22Rv1 (cell line): ENCODE measurements around the gene IZUMO1.

ENCODE experiments used
- H3K27ac ChIP-seq: fragments of 450-650 bp; 2 replicates; pipeline ENCODE4 v1.5.1; 2017
- ZFX ChIP-seq: fragments of 450-650 bp; IDR thresholded peaks from 2 replicates; pipeline ENCODE4 v1.6.1; 2017; ENCODE audit warnings: antibody characterized with exemption, borderline replicate concordance
- TF ChIP-seq, protein P1 (sequence below): fragments of 450-650 bp; IDR thresholded peaks from 2 replicates; pipeline ENCODE4 v1.5.1; 2017; ENCODE audit warnings: mild to moderate bottlenecking

Gene IZUMO1

DNA sequence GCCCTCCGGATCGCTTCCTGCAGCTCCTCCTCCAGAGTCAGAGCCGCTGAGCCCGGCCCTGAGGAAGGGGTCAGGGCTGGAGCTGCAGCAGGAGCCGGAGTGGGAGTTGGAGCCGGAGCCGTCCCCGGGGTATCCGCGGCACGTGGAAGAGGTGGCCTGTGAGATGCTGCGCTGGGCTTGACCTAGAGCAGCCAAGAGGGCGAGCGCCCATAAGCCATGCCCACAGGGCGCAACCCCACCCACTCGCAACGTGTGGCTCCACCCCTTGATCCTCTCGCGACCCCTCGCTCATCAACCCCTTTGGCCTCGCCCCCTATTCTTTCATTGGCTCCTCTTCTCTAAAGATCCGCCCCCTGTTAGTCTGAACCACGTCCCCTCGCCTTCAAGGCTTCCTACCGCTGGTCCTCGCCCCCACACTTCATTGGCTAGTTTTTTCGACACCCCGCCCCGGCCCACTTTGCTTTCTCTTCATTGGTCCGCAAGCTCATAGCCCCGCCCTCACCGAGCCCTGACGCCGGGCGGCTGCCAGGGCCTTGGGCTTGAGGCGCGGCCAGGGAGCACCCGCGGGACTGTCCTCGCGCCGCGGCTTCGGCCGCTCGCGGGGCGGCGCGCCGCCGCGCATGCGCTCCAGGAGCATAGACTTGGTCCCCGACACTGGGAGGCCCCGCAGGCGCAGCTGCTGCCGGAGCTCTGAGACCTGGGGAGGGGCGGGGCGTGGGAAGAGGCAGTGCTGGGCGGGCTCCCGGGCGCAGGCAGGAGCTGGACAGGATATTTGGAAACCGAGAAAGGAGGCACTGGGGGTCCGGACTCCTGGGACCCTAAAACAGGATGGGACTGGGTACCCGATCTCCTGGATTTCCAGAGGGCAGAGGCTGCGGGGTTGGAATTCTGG is 32.6 kb downstream of the IZUMO1 start:
- no peak for TF ChIP-seq ZFX
- TF ChIP-seq, protein P1, sequence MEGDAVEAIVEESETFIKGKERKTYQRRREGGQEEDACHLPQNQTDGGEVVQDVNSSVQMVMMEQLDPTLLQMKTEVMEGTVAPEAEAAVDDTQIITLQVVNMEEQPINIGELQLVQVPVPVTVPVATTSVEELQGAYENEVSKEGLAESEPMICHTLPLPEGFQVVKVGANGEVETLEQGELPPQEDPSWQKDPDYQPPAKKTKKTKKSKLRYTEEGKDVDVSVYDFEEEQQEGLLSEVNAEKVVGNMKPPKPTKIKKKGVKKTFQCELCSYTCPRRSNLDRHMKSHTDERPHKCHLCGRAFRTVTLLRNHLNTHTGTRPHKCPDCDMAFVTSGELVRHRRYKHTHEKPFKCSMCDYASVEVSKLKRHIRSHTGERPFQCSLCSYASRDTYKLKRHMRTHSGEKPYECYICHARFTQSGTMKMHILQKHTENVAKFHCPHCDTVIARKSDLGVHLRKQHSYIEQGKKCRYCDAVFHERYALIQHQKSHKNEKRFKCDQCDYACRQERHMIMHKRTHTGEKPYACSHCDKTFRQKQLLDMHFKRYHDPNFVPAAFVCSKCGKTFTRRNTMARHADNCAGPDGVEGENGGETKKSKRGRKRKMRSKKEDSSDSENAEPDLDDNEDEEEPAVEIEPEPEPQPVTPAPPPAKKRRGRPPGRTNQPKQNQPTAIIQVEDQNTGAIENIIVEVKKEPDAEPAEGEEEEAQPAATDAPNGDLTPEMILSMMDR: 0 out of 2 replicates have a peak, but pooled peaks have one; percentile 15
- H3K27ac ChIP-seq: peak overlapping the region; percentile 82

DNA sequence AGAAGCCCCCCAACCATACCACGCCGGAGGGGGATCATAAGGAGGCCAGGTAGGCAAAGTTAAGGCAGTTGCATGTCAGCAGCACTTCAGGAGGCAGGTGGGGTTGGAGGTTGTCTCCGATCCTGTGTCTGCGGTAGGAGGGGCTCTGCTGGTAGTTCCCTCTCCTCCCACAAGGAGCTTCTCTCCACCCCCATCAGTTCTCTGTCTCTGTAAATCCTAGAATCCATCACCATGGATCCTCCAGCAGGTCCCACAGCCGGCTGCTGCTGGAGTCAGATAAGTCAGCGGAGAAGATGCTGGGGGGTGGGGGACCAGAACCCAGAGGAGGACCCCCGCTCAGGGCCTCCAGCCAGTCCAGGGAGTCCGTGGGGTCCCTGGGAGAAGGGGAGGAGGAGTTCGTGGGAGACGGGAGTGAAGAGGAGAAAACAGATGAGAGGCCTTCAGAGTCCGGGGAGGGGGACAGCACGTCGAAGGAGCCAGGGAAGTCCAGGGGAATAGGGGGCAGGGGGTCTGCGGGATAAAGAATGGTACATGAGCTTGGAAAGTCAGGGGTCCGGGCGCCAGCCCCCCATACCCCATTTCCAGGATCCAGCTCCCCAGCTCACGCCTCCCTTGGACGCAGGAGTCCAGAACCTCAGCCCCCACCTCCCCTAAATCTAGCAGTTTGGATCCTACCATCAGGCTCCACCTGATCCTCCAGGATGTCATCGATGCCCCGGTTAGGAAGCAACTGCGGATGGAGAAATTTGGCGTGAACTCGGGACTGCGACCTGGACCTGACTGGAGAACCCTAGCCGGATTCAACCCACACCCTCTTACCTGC is 33.5 kb downstream of the IZUMO1 start:
- H3K27ac ChIP-seq: peak overlapping the region; percentile 82
- TF ChIP-seq ZFX: no peak
- TF ChIP-seq, protein P1: no peak

DNA sequence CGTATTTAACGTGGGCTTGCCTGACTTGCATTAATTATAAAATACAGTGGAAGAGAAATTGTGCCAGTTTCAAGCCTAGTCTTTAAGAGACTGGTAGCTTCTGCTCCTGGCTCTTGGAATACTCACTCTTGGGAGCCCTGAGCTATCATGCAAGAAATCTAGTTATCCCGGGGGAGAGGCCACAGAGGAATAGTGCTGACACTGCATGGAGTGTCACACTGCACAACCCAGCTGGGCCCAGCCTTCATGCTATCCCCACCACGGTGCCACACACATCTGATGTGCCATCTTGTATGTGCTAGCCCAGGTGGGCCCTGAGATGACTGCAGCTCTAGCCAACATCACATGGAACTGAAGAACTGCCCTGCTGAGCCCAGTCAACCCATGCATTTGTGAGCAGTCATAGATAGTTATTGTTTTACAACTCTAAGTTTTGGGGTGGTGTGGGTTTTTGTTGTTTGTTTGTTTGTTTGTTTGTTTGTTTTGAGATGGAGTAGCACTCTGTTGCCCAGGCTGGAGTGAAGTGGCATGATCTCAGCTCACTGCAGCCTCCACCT is 35.5 kb downstream of the IZUMO1 start:
- H3K27ac ChIP-seq: no peak overlapping the region
- no peak for TF ChIP-seq ZFX
- TF ChIP-seq, protein P1: no peak

DNA sequence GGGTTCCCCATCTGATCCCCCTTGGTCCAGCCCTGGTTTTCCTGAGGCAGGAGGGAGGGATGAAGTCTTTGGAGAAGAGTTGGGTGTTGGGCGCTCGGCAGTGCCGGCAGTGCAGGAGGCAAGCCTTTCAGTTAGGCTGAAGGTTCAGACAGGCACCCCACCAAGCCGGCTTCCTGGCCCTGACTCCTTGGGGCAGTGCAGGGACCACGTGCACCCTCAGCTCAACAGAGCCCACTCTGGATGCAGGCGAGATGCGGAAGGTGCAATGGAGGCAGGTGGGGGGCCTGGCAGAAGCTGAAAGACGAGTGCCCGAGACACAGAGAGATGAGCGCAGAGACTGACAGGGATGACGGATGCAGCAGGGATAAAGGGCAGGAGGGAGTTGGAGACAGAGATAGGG is 38.2 kb downstream of the IZUMO1 start:
- no peak overlapping the region for H3K27ac ChIP-seq
- no peak for TF ChIP-seq ZFX
- TF ChIP-seq, protein P1: no peak

DNA sequence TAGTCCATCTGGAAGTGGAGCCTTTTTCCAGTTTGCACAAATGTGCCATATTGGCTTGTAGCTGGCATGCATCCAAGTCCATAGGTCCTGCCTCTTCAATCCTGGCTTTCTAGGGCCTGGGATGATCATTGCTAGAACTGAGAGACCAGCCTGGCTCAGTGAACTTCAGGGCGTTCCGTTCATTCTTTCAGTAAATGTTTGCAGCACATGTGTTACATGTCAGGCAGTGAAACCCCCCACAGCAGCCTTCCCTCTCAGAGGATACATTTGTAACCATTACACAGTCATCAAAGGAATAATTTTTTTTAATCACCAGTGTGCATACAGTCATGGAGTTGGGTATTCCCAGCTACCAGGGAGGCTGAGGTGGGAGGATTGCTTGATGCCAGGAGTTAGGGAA is 41.3 kb downstream of the IZUMO1 start:
- TF ChIP-seq, protein P1: no peak
- TF ChIP-seq ZFX: no peak
- H3K27ac ChIP-seq: no peak overlapping the region

DNA sequence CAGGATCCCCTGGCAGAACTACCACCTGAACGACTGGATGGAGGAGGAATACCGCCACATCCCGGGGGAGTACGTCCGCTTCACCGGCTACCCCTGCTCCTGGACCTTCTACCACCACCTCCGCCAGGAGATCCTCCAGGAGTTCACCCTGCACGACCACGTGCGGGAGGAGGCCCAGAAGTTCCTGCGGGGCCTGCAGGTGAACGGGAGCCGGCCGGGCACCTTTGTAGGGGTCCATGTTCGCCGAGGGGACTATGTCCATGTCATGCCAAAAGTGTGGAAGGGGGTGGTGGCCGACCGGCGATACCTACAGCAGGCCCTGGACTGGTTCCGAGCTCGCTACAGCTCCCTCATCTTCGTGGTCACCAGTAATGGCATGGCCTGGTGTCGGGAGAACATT is 43.4 kb downstream of the IZUMO1 start:
- no peak for TF ChIP-seq ZFX
- TF ChIP-seq, protein P1: no peak
- no peak overlapping the region for H3K27ac ChIP-seq

DNA sequence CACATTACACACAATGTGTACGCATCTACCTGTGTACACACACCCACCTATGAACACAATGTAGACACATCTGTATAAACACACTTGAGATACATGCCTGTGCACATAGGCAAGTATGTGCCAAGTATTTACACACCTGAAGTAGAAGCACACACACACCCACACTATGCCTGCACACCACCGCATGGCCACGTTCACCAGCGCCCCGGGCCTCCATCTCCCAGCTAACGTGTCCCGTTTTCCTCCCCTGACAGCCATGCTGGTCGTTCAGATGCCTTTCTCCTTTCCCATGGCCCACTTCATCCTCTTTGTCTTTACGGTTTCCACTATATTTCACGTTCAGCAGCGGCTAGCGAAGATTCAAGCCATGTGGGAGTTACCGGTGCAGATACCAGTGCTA is 44.0 kb downstream of the IZUMO1 start:
- H3K27ac ChIP-seq: no peak overlapping the region
- no peak for TF ChIP-seq ZFX
- TF ChIP-seq, protein P1: no peak
